ENCODE measurements around the gene CKB.

Gene CKB

GRCh38 chr14:103488071-103488470 lies 34.6 kb downstream of the CKB start:
- DNase-seq (ENCODE audit: low spot score), result no peak

- no peak for DNase-seq (ENCODE audit: low spot score)
These were observed 37.1 kb downstream of the CKB start for GRCh38 chr14:103485504-103485903.

GRCh38 chr14:103483600-103483999 lies 39.0 kb downstream of the CKB start:
- no peak for DNase-seq (ENCODE audit: low spot score)

- no peak for DNase-seq (ENCODE audit: low spot score)
These were observed 42.0 kb downstream of the CKB start for GRCh38 chr14:103480595-103480994.

- DNase-seq (ENCODE audit: low spot score), result no peak
These were observed 46.0 kb downstream of the CKB start for GRCh38 chr14:103476631-103477030.

GRCh38 chr14:103476065-103476464 lies 46.6 kb downstream of the CKB start:
- DNase-seq (ENCODE audit: low spot score), result no peak

GRCh38 chr14:103474893-103475292 lies 47.7 kb downstream of the CKB start:
- DNase-seq (ENCODE audit: low spot score), result no peak

GRCh38 chr14:103472939-103473338 lies 49.7 kb downstream of the CKB start:
- no peak for DNase-seq (ENCODE audit: low spot score)

All from HuH-7 (cell line).